G401 (cell line): ENCODE results near the gene HEG1. TPM values are rescaled to one million over a fixed set of nuclear protein-coding genes. Genes with fewer than 3 reads are reported as not detected.

Experiments
- DNase-seq: peaks from one replicate; pipeline ENCODE4 v3.0.0-alpha.2; 2015; ENCODE audit warnings: low spot score
- in situ Hi-C: cut with HindIII; loops from 2 replicates; pipeline ENCODE4 v1.10.0; 2016; ENCODE audit warnings: low sequenced_read_pairs, mixed read lengths
- total RNA-seq: library from RNA; depleted of rRNA; stranded (reverse); fragments of >200 nt; shearing (Covaris generic); gene quantifications from 2 replicates; pipeline ENCODE4 v1.2.3, GENCODE V29; 2014; rRNA removed

Gene HEG1
- total RNA-seq, 1 experiment from 2014 or later = 3.1 TPM

- in situ Hi-C loops = no loop called here
- no peak for DNase-seq
Measured at GRCh38 chr3:124935794-124936542, 119.8 kb downstream of the HEG1 start.

- no peak for DNase-seq
- in situ Hi-C loops = no loop called here
Measured at GRCh38 chr3:124935264-124935663, 120.5 kb downstream of the HEG1 start.

- DNase-seq = no peak
- in situ Hi-C loops = no loop called here
Measured at GRCh38 chr3:124934577-124934976, 121.2 kb downstream of the HEG1 start, which contains the start of gene MUC13. MUC13 (minus strand) TSS chr3:124934751; CDS start chr3:124934712, 39 bp downstream.

- DNase-seq = peak; percentile 34
- in situ Hi-C loops = no loop called here
Measured at GRCh38 chr3:124928333-124929202, 127.2 kb downstream of the HEG1 start.

GRCh38 chr3:124927574-124928045, 128.2 kb downstream of the HEG1 start:
- in situ Hi-C loops = no loop called here
- DNase-seq = no peak

GRCh38 chr3:124926426-124927101, 129.2 kb downstream of the HEG1 start:
- in situ Hi-C loops = no loop called here
- no peak for DNase-seq

- in situ Hi-C loops = no loop called here
Measured at GRCh38 chr3:124924741-124925140, 131.1 kb downstream of the HEG1 start.

GRCh38 chr3:124923833-124924232, 132.0 kb downstream of the HEG1 start:
- no peak for DNase-seq
- in situ Hi-C loops = no loop called here

More at GRCh38 chr3:124924741-124925140, 131.1 kb downstream of the HEG1 start:
- DNase-seq = no peak

- DNase-seq = peak; percentile 16
- in situ Hi-C loops = no loop called here
Measured at GRCh38 chr3:124920718-124921117, 135.1 kb downstream of the HEG1 start.

GRCh38 chr3:124919756-124920155, 136.0 kb downstream of the HEG1 start:
- in situ Hi-C loops = no loop called here
- DNase-seq = no peak

- in situ Hi-C loops = no loop called here
- no peak for DNase-seq
Measured at GRCh38 chr3:124918524-124918923, 137.3 kb downstream of the HEG1 start.

- in situ Hi-C loops = no loop called here
- DNase-seq = no peak
Measured at GRCh38 chr3:124916837-124917409, 138.9 kb downstream of the HEG1 start.

Other genes with a start within 250 kb of the HEG1 start
- gene ITGB5, start 168.6 kb downstream of the HEG1 start, total RNA-seq = 47.2 and 80.4 TPM in 2 replicates
- not detected in 2 replicates for gene MUC13, start 121.2 kb downstream of the HEG1 start, total RNA-seq
- not detected in 2 replicates for gene SLC12A8, start 156.8 kb upstream of the HEG1 start, total RNA-seq